GM21515 (cell line): ENCODE results near the gene IGSF9.
A peak's percentile ranks its signal among the peaks of the same experiment; 100 is the strongest.

Experiments used
- ATAC-seq: cut with Tn5 transposase; IDR thresholded peaks from one replicate; pipeline ENCODE4 v1.9.1; 2021; ENCODE audit not compliant: unreplicated experiment

IGSF9 gene

GRCh38 chr1:159934136-159935039, 11.0 kb downstream of the IGSF9 start:
- no peak for ATAC-seq

DNA sequence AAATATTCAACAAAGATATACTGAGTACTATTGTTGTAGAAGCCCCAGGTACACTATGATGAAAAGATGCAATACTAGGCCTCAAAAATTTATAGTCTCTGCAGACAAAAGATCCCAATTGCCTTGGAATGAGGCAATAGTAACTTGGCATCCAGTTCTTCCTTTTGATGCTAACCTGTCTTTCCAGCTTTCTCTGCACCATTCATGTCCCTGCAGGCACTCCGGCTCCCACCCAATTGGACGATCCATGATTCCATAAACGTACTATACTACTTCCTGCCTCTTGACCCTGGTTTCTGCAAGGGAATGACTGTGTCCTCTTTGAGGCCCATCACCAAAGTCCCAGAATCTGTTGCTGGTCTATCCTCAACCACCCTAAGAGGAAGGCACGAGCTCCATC, 12.1 kb downstream of the IGSF9 start:
- no peak for ATAC-seq

DNA sequence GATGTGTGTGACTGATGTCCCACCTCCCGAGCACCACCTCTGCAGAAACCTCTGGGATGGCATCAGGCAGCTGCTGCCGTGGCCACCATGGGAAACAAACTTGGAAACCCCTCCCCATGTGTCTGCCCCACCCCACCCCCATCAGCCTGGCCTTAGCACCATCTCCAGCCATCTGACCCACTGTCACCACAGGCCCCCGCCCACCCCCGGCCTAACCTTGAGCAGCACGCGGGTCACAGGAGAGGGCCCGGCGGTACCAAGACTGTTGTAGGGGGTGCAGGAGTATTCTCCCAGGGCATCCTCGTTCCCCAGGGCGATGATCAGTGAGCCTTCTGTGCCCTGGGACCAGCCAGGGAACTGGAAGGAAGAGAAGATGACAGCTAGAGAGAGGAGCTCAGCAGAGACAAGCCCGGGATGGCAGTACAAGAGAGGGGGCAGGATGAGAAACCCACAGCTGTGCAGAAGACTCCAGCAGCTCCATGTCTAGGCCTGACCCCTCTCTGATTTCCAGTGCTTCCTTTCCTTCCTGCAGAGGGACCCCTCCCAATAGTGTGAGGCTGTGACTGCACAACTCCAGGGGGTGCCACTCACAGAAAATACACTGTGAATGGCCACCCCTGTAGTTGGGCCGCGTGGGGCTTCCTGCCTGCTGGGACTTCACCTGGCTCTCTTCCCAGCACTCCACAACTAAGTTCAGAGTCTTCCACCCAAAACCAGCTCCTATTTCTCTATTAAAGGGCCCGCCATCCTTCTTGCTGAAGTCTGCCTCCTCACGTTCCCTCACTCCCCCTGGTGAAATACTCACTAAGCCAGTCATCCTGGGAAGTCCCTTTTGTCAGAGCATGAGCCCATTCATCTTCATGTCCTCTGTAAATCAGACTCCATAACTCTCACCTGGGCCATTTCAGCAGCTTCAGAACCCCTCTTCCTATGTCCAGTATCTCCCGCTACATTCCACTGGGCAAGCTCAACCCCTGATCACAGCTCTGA, 12.8 kb downstream of the IGSF9 start:
- ATAC-seq = no peak

GRCh38 chr1:159931795-159932173, 13.6 kb downstream of the IGSF9 start:
- no peak for ATAC-seq

GRCh38 chr1:159931101-159931794, 14.2 kb downstream of the IGSF9 start:
- ATAC-seq = no peak

DNA sequence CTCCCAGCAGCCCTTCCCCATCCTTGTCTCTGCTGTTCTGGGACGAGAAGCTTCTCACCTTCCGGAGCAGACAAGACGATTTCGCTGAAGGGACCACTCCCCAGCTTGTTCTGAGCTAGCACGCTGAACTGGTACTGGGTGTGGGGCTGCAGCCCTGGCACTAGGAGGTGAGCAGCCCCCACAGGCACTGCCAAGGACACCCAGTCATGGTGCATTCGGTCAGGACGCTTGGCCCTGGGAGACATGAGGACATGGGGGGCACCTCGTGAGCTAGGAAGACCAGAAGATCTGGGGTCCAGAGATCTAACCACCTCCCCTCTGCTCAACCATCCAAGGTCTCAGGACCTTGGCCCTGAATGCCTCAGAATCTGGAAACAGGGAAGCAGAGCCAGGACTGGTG, 14.8 kb downstream of the IGSF9 start:
- ATAC-seq = no peak

GRCh38 chr1:159930216-159930615, 15.2 kb downstream of the IGSF9 start:
- ATAC-seq = no peak

GRCh38 chr1:159929155-159930051, 16.0 kb downstream of the IGSF9 start:
- ATAC-seq = no peak

DNA sequence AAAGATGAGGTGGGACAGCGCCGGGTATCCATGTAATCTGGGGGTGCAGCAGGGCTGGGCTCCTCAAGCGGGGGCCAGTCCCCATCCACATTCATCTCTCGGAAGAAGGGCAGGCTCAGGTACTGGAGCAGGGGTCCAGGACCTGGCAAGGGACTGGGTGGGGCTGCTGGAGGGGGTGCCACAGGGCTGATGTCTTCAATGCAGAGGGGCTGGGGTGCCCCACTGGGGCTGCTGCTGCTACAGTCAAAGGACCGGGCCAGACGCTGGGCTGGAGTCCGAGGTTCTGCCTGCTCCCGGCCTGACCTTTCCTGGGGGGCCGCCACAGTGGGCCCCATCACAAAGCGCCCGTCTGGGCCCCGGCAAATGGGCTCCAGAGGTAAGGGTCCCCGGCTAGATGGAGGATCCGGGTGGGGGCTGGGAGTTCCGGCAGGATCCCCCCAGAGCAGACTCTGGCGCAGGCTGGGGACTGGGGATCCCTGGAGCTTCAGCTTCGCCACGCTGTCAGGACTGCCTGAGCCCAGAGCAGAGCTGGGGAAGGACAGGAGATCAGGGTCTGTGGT, 16.8 kb downstream of the IGSF9 start:
- no peak for ATAC-seq

DNA sequence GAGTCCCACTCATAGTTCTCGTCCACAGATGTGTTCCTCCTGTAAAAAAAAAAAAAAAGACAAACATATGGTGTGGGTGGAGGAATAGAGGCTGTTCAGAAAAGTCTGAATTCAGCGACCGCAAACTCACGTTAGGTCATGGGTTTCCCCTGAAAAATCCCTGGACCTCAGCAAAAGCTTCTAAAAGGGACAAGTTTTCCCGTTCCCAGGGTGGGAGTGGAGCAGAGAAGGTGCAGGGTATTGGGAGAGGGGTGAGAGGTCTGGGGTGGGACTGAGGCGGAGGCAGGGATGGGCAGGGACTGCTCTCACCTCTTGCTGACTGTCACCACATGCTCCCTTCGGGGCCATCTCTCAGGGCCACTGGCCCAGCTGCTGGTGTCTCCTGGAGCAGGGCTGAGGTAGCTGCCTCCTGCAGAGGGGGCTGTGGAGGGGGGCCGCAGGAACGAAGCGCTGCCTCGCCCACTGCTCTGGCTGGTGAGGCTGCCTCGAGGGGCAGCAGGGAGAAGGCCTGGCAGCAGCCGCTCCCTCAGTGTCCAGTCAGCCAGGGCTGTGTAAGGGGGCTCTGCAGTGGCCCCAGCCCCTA, 17.5 kb downstream of the IGSF9 start:
- ATAC-seq = no peak

DNA sequence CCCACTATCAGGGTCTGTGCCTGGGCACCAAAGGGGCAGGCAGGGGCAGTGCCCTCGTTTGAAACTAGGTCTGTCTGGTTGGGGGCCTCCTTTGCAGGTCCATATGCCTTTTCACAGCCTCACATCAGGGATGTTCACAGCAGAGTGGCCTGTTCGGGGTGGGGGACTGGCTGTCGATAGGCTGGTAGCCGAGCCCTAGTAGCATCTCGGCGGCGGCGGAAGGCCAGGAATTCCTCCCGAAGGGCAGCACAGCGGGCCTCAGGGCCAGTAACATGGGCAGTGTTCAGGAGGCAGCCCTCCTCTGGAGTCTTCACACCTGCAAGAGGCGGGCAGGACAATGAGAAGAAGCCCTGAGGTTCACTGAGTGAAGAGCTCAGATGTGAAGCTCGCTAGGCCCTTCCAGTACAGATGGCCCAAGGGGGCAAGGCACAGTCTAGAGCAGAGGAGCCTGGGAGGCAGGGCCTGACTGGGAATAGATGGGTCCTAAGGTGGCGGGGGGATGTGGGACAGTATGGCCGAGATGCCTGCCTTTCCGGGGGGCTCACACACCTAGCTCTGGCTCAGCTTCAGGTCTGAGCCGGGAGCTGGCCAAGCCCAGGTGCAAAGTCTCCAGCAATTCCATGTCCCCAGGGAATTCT, 18.1 kb downstream of the IGSF9 start:
- ATAC-seq = no peak

DNA sequence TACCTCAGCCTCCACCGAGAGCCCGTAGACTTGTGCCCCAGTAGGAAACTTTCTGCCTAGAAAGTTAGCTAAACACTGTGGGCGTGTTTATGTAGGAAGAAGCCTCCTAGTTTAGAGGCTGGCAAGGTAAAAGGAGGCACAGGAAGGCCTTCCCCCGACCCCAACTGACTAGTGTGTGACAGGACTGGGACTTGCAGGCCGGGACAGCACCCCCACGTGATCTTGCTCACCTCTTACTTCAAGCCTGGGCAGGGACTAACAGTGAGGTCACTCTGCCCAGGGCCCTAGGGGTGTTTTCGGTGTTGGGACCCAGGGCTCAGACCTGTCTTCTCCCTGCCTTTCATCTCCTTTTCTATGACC, 19.7 kb downstream of the IGSF9 start:
- ATAC-seq = no peak

GRCh38 chr1:159924791-159925718, 20.4 kb downstream of the IGSF9 start, which contains the start of gene TAGLN2:
Gene TAGLN2, minus strand, starts transcription at chr1:159925507. Its CDS starts 4,998 bp downstream, at chr1:159920509.
- ATAC-seq = peak; percentile 59

DNA sequence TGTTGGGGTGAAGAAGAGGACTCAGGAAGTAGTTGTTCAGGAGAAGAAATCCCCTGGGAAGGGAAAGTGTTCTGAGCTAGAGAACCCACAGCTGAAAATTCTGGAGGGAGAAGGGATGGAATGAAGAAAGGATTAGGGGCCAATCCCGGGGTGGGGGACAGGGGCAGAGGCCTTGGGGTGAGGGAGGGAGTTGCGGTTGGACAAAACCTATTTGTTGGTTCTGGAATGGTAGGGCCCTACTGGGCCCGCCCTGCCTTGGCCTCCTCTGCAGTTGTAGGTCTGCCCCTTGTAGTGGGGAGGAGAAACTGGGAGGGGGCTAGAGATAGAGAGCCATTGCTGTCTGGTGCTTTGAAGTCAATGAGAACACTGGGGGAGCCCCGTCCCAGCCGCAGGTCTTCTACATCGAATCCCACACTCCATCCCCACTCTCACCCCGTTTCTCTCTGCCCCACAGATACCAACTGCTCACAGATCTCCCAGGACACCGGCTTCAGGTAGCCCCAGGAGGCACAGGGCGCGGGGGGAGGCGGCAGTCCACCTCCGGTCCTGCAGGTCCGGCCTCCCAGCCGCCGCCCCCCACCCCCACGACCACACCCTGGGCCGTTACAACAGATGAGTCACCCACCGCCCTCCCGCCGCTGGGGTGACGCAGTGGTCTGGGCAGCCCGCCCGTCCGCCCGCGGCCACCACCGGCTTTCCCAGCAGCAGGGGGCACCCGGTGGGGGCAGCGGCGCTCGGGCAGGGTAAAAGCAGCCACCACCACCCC, 21.2 kb downstream of the IGSF9 start:
- no peak for ATAC-seq

- peak; percentile 35 for ATAC-seq
Measured at GRCh38 chr1:159923203-159924024, 22.0 kb downstream of the IGSF9 start.

DNA sequence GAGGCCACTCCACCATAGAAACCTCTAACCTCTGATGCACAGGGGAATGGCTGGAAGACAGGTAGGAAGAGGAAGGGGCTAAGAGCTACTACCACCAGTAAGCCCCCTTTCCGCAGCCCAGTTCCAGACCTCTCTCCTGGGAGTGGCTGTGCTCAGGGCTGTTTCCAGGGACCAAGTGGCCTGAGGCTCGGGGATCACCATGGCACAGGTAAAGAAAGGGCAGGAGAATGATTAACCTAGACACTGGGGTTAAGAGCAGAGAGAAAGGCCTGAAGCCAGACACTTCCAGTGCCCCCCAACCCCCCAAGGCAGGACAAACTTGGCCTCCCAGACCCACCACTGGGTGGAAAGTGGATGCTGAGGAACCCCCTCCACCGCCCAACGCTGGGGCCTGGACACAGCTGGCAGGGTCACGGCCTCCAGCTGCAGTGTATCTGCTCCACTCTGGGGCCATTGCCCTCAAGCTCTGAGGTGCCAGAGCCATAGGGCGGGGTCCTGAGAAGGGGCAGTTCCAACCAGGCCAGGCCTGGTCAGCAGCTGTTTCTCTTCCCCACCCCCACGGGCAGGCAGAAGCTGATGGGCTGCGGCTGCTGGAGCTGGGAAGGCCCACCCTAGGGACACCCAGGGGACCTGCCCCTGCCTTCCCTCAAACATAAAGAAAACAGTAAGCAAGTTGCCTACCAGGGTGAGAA, 22.8 kb downstream of the IGSF9 start:
- ATAC-seq = no peak
